Measurements from ENCODE around the gene PRSS56. TPM values are rescaled to one million over a fixed set of nuclear protein-coding genes. Genes with fewer than 3 reads are reported as not detected.

PRSS56 gene
- total and polyA plus RNA-seq, 2 of the 13 experiments (the other 11 are each of a cell fraction or from before 2014, with no cell fraction given): not detected

DNA sequence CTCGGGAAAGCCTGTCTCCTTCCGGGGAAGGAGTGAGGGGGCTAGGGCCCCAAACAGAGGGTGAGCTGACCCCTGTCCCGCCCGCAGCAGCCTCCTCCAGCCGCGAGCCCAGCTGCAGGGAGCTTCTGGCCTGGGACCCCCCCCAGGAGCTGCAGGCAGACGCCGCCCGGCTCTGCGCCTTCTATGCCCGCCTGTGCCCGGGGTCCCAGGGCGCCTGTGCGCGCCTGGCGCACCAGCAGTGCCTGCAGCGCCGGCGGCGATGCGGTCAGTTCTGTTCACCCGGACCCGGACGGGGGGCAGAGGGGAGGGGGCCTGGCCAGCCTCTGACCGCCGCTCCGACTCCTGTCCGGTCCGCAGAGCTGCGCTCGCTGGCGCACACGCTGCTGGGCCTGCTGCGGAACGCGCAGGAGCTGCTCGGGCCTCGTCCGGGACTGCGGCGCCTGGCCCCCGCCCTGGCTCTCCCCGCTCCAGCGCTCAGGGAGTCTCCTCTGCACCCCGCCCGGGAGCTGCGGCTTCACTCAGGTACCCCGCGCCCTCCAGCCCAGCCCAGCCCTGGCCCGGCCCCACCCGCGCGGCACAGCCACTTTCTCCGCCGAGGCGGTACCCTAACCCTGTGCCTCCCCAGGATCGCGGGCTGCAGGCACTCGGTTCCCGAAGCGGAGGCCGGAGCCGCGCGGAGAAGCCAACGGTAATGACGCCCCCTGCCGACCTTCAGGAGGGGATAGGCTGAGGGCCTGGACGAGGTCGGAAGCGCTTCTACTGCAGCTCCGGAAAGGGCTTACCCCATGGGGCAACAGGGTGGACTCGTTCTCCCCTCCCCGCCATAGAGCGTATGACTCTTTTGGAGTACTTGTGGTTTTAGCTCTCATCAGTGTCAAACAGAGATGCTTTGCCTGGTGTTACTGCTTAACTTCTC lies 3.8 kb downstream of the PRSS56 start (continued):
- TF ChIP-seq CHD2 (IDR thresholded peaks at IDR 0.05; ENCODE audit: low read depth, low read length) (no peak), ZNF234 (CRISPR knock-in tag; conservative IDR thresholded peaks at IDR 0.05) (0 out of 2 replicates have a peak, but pooled peaks have one; percentile 56), MYPOP (CRISPR knock-in tag; IDR thresholded peaks at IDR 0.05) (peak; percentile 92), SIN3B (IDR thresholded peaks at IDR 0.05; ENCODE audit: low read length) (no peak), NFIC (IDR thresholded peaks at IDR 0.05; ENCODE audit: low read length) (no peak), HOXA3 (CRISPR knock-in tag; IDR thresholded peaks at IDR 0.05) (peak; percentile 42; the same call in 1 of the 2 replicates), HCFC1 (IDR thresholded peaks at IDR 0.05; ENCODE audit: low read depth, low read length) (no peak), HOXA5 (CRISPR knock-in tag; IDR thresholded peaks at IDR 0.05) (no peak), FOSL1 (CRISPR knock-in tag; IDR thresholded peaks at IDR 0.05; ENCODE audit: borderline replicate concordance) (no peak), ZNF792 (CRISPR knock-in tag; IDR thresholded peaks at IDR 0.05) (no peak), ZNF772 (CRISPR knock-in tag; IDR thresholded peaks at IDR 0.05) (0 out of 2 replicates have a peak, but pooled peaks have one; percentile 14), PATZ1 (CRISPR knock-in tag; IDR thresholded peaks at IDR 0.05) (peak; percentile 51; the same call in 1 of the 2 replicates), KLF13 (CRISPR knock-in tag; IDR thresholded peaks at IDR 0.05) (no peak), ZNF678 (CRISPR knock-in tag; IDR thresholded peaks at IDR 0.05) (no peak), ZNF564 (CRISPR knock-in tag; IDR thresholded peaks at IDR 0.05) (no peak), IKZF4 (CRISPR knock-in tag; IDR thresholded peaks at IDR 0.05; ENCODE audit: borderline replicate concordance, low read depth, not compliant biosample characterization) (no peak), GPN1 (CRISPR knock-in tag; IDR thresholded peaks at IDR 0.05; ENCODE audit: borderline replicate concordance) (no peak), ZNF577 (CRISPR knock-in tag; IDR thresholded peaks at IDR 0.05; ENCODE audit: borderline replicate concordance, low read depth) (no peak), TARDBP (CRISPR knock-in tag; IDR thresholded peaks at IDR 0.05) (0 out of 2 replicates have a peak, but pooled peaks have one; percentile 20), ZFY (CRISPR knock-in tag; IDR thresholded peaks at IDR 0.05) (peak; percentile 59; the same call in 1 of the 2 replicates), CHCHD3 (CRISPR knock-in tag; IDR thresholded peaks at IDR 0.05) (no peak)
- TF ChIP-seq, protein P1, sequence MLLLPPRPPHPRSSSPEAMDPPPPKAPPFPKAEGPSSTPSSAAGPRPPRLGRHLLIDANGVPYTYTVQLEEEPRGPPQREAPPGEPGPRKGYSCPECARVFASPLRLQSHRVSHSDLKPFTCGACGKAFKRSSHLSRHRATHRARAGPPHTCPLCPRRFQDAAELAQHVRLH (CRISPR knock-in tag; IDR thresholded peaks at IDR 0.05; ENCODE audit: borderline replicate concordance, low read depth): peak; percentile 69; the same call in 1 of the 2 replicates
- TF ChIP-seq, protein P2, sequence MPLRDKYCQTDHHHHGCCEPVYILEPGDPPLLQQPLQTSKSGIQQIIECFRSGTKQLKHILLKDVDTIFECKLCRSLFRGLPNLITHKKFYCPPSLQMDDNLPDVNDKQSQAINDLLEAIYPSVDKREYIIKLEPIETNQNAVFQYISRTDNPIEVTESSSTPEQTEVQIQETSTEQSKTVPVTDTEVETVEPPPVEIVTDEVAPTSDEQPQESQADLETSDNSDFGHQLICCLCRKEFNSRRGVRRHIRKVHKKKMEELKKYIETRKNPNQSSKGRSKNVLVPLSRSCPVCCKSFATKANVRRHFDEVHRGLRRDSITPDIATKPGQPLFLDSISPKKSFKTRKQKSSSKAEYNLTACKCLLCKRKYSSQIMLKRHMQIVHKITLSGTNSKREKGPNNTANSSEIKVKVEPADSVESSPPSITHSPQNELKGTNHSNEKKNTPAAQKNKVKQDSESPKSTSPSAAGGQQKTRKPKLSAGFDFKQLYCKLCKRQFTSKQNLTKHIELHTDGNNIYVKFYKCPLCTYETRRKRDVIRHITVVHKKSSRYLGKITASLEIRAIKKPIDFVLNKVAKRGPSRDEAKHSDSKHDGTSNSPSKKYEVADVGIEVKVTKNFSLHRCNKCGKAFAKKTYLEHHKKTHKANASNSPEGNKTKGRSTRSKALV (CRISPR knock-in tag; IDR thresholded peaks at IDR 0.05): peak; percentile 99
- TF ChIP-seq, protein P3, sequence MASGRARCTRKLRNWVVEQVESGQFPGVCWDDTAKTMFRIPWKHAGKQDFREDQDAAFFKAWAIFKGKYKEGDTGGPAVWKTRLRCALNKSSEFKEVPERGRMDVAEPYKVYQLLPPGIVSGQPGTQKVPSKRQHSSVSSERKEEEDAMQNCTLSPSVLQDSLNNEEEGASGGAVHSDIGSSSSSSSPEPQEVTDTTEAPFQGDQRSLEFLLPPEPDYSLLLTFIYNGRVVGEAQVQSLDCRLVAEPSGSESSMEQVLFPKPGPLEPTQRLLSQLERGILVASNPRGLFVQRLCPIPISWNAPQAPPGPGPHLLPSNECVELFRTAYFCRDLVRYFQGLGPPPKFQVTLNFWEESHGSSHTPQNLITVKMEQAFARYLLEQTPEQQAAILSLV (CRISPR knock-in tag; IDR thresholded peaks at IDR 0.05; ENCODE audit: borderline replicate concordance): peak; percentile 82; the same call in 1 of the 2 replicates

All from HepG2 (cell line).